Liver (tissue), 9 donors: Measurements from ENCODE around the gene IQCM. TPM values are rescaled to one million over a fixed set of nuclear protein-coding genes. Genes with fewer than 3 reads are reported as not detected.

Source experiments
- DNase-seq: peaks from one replicate; pipeline ENCODE4 v3.0.0-alpha.2; 2017; ENCODE audit warnings: low spot score
- H3K27ac ChIP-seq, 2 donors: one replicate each; pipeline ENCODE4 v1.7.0; 2013; ENCODE audit warnings: inconsistent platforms in 2 of 2, low read length in 2 of 2, control low read depth in 1 of 2, low read depth in 1 of 2, mild to moderate bottlenecking in 1 of 2
- H3K27me3 ChIP-seq, 4 donors: one replicate each; pipeline versions ENCODE4 v1.6.1 to v1.7.0; 2013; ENCODE audit warnings: low read length in 3 of 4, inconsistent platforms in 1 of 4, mild to moderate bottlenecking in 1 of 4, moderate library complexity in 1 of 4; ENCODE audit not compliant: control insufficient read depth in 4 of 4, insufficient read depth in 4 of 4
- H3K36me3 ChIP-seq, 4 donors: one replicate each; pipeline versions ENCODE4 v1.6.1 to v1.7.0; 2013; ENCODE audit warnings: low read length in 3 of 4, mild to moderate bottlenecking in 3 of 4, low read depth in 1 of 4, moderate library complexity in 1 of 4; ENCODE audit not compliant: control insufficient read depth in 4 of 4, insufficient read depth in 3 of 4
- H3K4me1 ChIP-seq, 4 donors: one replicate each; pipeline versions ENCODE4 v1.6.1 to v1.7.0; 2013; ENCODE audit warnings: low read length in 3 of 4, mild to moderate bottlenecking in 3 of 4, moderate library complexity in 1 of 4; ENCODE audit not compliant: control insufficient read depth in 4 of 4, insufficient read depth in 4 of 4
- H3K4me3 ChIP-seq, 3 donors: one replicate each; pipeline versions ENCODE4 v1.6.1 to v1.7.0; 2013; ENCODE audit warnings: low read length in 3 of 3, control low read depth in 1 of 3, low read depth in 1 of 3, mild to moderate bottlenecking in 1 of 3
- H3K9ac ChIP-seq, 2 donors: one replicate each; pipeline ENCODE4 v1.7.0; 2013; ENCODE audit warnings: low read length in 2 of 2, mild to moderate bottlenecking in 2 of 2, moderate library complexity in 2 of 2, control low read depth in 1 of 2, low read depth in 1 of 2
- H3K9me3 ChIP-seq, 4 donors: one replicate each; pipeline versions ENCODE4 v1.6.1 to v1.7.0; 2013; ENCODE audit warnings: low read length in 3 of 4; ENCODE audit not compliant: control insufficient read depth in 4 of 4
- ATF3 ChIP-seq: IDR thresholded peaks from 2 replicates; pipeline ENCODE4 v1.6.1; 2016; ENCODE audit warnings: antibody characterized with exemption
- CTCF ChIP-seq: fragments of 150-350 bp; IDR thresholded peaks from 2 replicates; pipeline ENCODE4 v1.5.1; 2017; ENCODE audit warnings: improper control_type of control experiment, low read depth, low read length; ENCODE audit not compliant: missing input control
- EGR1 ChIP-seq, 2 donors: IDR thresholded peaks; 2 replicates each; pipeline ENCODE4 v1.6.1; 2016 to 2018; ENCODE audit warnings: antibody characterized with exemption in 2 of 2, low read depth in 2 of 2
- FOXA1 ChIP-seq: IDR thresholded peaks from 2 replicates; pipeline ENCODE4 v1.6.1; 2016; ENCODE audit warnings: antibody characterized with exemption
- FOXA2 ChIP-seq: IDR thresholded peaks from 2 replicates; pipeline ENCODE4 v1.6.1; 2016; ENCODE audit warnings: antibody characterized with exemption
- GABPA ChIP-seq, 2 donors: IDR thresholded peaks in 1 of 2; conservative IDR thresholded peaks in 1 of 2; 2 replicates each; pipeline ENCODE4 v1.6.1; 2016; ENCODE audit warnings: antibody characterized with exemption in 2 of 2, mild to moderate bottlenecking in 1 of 2, moderate library complexity in 1 of 2
- HNF4A ChIP-seq, 2 donors: conservative IDR thresholded peaks; 2 replicates each; pipeline ENCODE4 v1.6.1; 2016; ENCODE audit warnings: antibody characterized with exemption in 2 of 2, mild to moderate bottlenecking in 2 of 2
- HNF4G ChIP-seq: IDR thresholded peaks from 2 replicates; pipeline ENCODE4 v1.6.1; 2016; ENCODE audit warnings: antibody characterized with exemption
- JUND ChIP-seq, 2 donors: IDR thresholded peaks; 2 replicates each; pipeline ENCODE4 v1.6.1; 2016; ENCODE audit warnings: antibody characterized with exemption in 2 of 2
- MAX ChIP-seq: IDR thresholded peaks from 2 replicates; pipeline ENCODE4 v1.6.1; 2016; ENCODE audit warnings: antibody characterized with exemption
- NR2F2 ChIP-seq: IDR thresholded peaks from 2 replicates; pipeline ENCODE4 v1.6.1; 2016; ENCODE audit warnings: antibody characterized with exemption
- RAD21 ChIP-seq, 2 donors: IDR thresholded peaks; 2 replicates each; pipeline ENCODE4 v1.6.1; 2016; ENCODE audit warnings: antibody characterized with exemption in 2 of 2, mild to moderate bottlenecking in 2 of 2
- REST ChIP-seq: IDR thresholded peaks from 2 replicates; pipeline ENCODE4 v1.6.1; 2016; ENCODE audit warnings: antibody characterized with exemption, mild to moderate bottlenecking
- RXRA ChIP-seq, 2 donors: IDR thresholded peaks; 2 replicates each; pipeline ENCODE4 v1.6.1; 2017 to 2018; ENCODE audit warnings: antibody characterized with exemption in 2 of 2, mild to moderate bottlenecking in 1 of 2
- SP1 ChIP-seq: IDR thresholded peaks from 2 replicates; pipeline ENCODE4 v1.6.1; 2018; ENCODE audit warnings: antibody characterized with exemption, mild to moderate bottlenecking
- TAF1 ChIP-seq: conservative IDR thresholded peaks from 2 replicates; pipeline ENCODE4 v1.6.1; 2016; ENCODE audit warnings: antibody characterized with exemption, mild to moderate bottlenecking
- YY1 ChIP-seq: IDR thresholded peaks from 2 replicates; pipeline ENCODE4 v1.6.1; 2016; ENCODE audit warnings: antibody characterized with exemption, mild to moderate bottlenecking
- ZBTB33 ChIP-seq: IDR thresholded peaks from 2 replicates; pipeline ENCODE4 v1.6.1; 2016; ENCODE audit warnings: antibody characterized with exemption
- WGBS: extraction: QIAGEN DNeasy Blood & Tissue Kit; methylation state at CpG from one replicate; pipeline ENCODE4 v1.1.7; 2013; 5-methylcytosine and 5-hydroxymethylcytosine counted together
- polyA plus RNA-seq, 2 donors: library from polyadenylated mRNA; stranded (reverse) in 1 of 2; unstranded in 1 of 2; fragments of 200-250 nt in 1 of 2; fragments of >200 nt in 1 of 2; fragmentation: Nextera tagmentation in 1 of 2; extraction: Ambion mirVana in 1 of 2; gene quantifications; one replicate each; pipeline versions ENCODE4 v1.2.1 to v1.2.3, GENCODE V29; 2013 to 2015
- total RNA-seq, 2 donors: library from RNA; depleted of rRNA; stranded (reverse); fragments of >200 nt; gene quantifications; one replicate each; pipeline ENCODE4 v1.2.3, GENCODE V29; 2014
- donor health status: healthy.
- donor health status: healthy.
- donor health status: healthy.
- donor health status: healthy.
- donor health status: healthy.

IQCM gene
- total and polyA plus RNA-seq, 4 donors: 0.08 TPM; not detected in 3

- no peak for TF ChIP-seq HNF4A (conservative IDR thresholded peaks at IDR 0.05)
Measured at GRCh38 chr4:149784018-149784417, 31.6 kb downstream of the IQCM start (continued).

- H3K4me1 ChIP-seq: no peaks in the 10 kb centered on the region
- no peak overlapping the region for H3K27ac ChIP-seq
- DNase-seq: no peak
- peaks cover 0 to 3% (median 1%) of the 10 kb centered on the region in 4 donors for H3K27me3 ChIP-seq
- 69% methylated on average over 3 of the region's 3 CpGs for WGBS
- no peaks in the 10 kb centered on the region for H3K36me3 ChIP-seq
- TF ChIP-seq REST (no peak), ZBTB33 (no peak), RAD21 (IDR thresholded peaks at IDR 0.05) (no peak), SP1 (no peak), YY1 (no peak), HNF4A (conservative IDR thresholded peaks at IDR 0.05) (no peak), NR2F2 (no peak), RXRA (IDR thresholded peaks at IDR 0.05) (no peak), TAF1 (no peak), JUND (IDR thresholded peaks at IDR 0.05) (no peak), CTCF (no peak), FOXA2 (no peak), GABPA (IDR thresholded peaks at IDR 0.05 in 1 of 2, conservative IDR thresholded peaks at IDR 0.05 in 1 of 2) (no peak), MAX (no peak), FOXA1 (no peak), EGR1 (IDR thresholded peaks at IDR 0.05; ENCODE audit: low read depth in 2 of 2) (no peak), ATF3 (no peak), HNF4G (no peak)
- H3K9ac ChIP-seq: no peak overlapping the region
- no peak overlapping the region for H3K4me3 ChIP-seq
- H3K9me3 ChIP-seq: no peaks in the 10 kb centered on the region
Measured at GRCh38 chr4:149781150-149781549, 34.5 kb downstream of the IQCM start.
